H9 (cell line): ENCODE measurements around the gene FOXK1. TPM values are rescaled to one million over a fixed set of nuclear protein-coding genes. Genes with fewer than 3 reads are reported as not detected.

Experiments used
- DNase-seq: peaks from one replicate; pipeline ENCODE4 v3.0.0-alpha.2; 2017
- H2AFZ ChIP-seq: one replicate; pipeline ENCODE4 v1.6.1; 2013; ENCODE audit warnings: mild to moderate bottlenecking, low read length, control low read depth, moderate library complexity
- H2AK5ac ChIP-seq: 2 replicates; pipeline ENCODE4 v1.6.1; 2013; ENCODE audit warnings: low read length, control low read depth, mixed read lengths; ENCODE audit not compliant: insufficient read length
- H2BK120ac ChIP-seq: one replicate; pipeline ENCODE4 v1.6.1; 2013; ENCODE audit warnings: low read depth, mild to moderate bottlenecking, low read length, control low read depth, inconsistent platforms; ENCODE audit not compliant: poor library complexity, severe bottlenecking
- H2BK12ac ChIP-seq: 2 replicates; pipeline ENCODE4 v1.6.1; 2013; ENCODE audit warnings: low read length, control low read depth, mixed read lengths, low read depth; ENCODE audit not compliant: insufficient read length
- H2BK15ac ChIP-seq: 2 replicates; pipeline ENCODE4 v1.6.1; 2013; ENCODE audit warnings: low read depth, low read length, control low read depth
- H2BK20ac ChIP-seq: one replicate; pipeline ENCODE4 v1.6.1; 2013; ENCODE audit warnings: low read depth, mild to moderate bottlenecking, low read length, control low read depth, inconsistent platforms; ENCODE audit not compliant: poor library complexity, severe bottlenecking
- H2BK5ac ChIP-seq: 2 replicates; pipeline ENCODE4 v1.6.1; 2013; ENCODE audit warnings: low read length, control low read depth, mixed read lengths; ENCODE audit not compliant: insufficient read length
- H3K14ac ChIP-seq: 2 replicates; pipeline ENCODE4 v1.6.1; 2013; ENCODE audit warnings: low read length, control low read depth; ENCODE audit not compliant: insufficient read depth
- H3K18ac ChIP-seq: 2 replicates; pipeline ENCODE4 v1.6.1; 2013; ENCODE audit warnings: low read depth, mild to moderate bottlenecking, mixed read lengths, low read length, control low read depth; ENCODE audit not compliant: insufficient read length
- H3K23ac ChIP-seq: 2 replicates; pipeline ENCODE4 v1.6.1; 2013; ENCODE audit warnings: low read length, control low read depth, mixed read lengths, low read depth; ENCODE audit not compliant: insufficient read length
- H3K23me2 ChIP-seq: 2 replicates; pipeline ENCODE4 v1.6.1; 2013; ENCODE audit warnings: low read depth, mild to moderate bottlenecking, mixed read lengths, low read length, control low read depth; ENCODE audit not compliant: insufficient read length, poor library complexity, severe bottlenecking
- H3K27ac ChIP-seq: 2 replicates; pipeline ENCODE4 v1.5.1; 2013; ENCODE audit warnings: low read length, control low read depth, mixed read lengths, low read depth; ENCODE audit not compliant: insufficient read length
- H3K27me3 ChIP-seq: 2 replicates; pipeline ENCODE4 v1.6.1; 2013; ENCODE audit warnings: low read length, control low read depth, inconsistent platforms; ENCODE audit not compliant: insufficient read depth
- H3K4ac ChIP-seq: 2 replicates; pipeline ENCODE4 v1.6.1; 2013; ENCODE audit warnings: low read depth, mild to moderate bottlenecking, control low read depth, inconsistent platforms, low read length, moderate library complexity
- H3K4me1 ChIP-seq: 2 replicates; pipeline ENCODE4 v1.6.1; 2013; ENCODE audit warnings: low read length, control low read depth, inconsistent platforms; ENCODE audit not compliant: insufficient read depth
- H3K4me2 ChIP-seq: 2 replicates; pipeline ENCODE4 v1.6.1; 2013; ENCODE audit warnings: low read length, control low read depth, mixed read lengths; ENCODE audit not compliant: insufficient read length, insufficient read depth
- H3K56ac ChIP-seq: 2 replicates; pipeline ENCODE4 v1.6.1; 2013; ENCODE audit warnings: low read depth, mild to moderate bottlenecking, mixed read lengths, low read length, control low read depth; ENCODE audit not compliant: insufficient read length
- H3K79me1 ChIP-seq: 2 replicates; pipeline ENCODE4 v1.6.1; 2013; ENCODE audit warnings: low read depth, mild to moderate bottlenecking, moderate library complexity, low read length, control low read depth, inconsistent platforms; ENCODE audit not compliant: insufficient read depth, poor library complexity, severe bottlenecking
- H3K79me2 ChIP-seq: 2 replicates; pipeline ENCODE4 v1.6.1; 2013; ENCODE audit warnings: low read length, control low read depth, inconsistent platforms; ENCODE audit not compliant: insufficient read depth
- H3K9ac ChIP-seq: 2 replicates; pipeline ENCODE4 v1.6.1; 2013; ENCODE audit warnings: low read length, control low read depth, mixed read lengths; ENCODE audit not compliant: insufficient read length; ENCODE audit errors: extremely low read depth
- H3K9me3 ChIP-seq: one replicate; pipeline ENCODE4 v1.6.1; 2013; ENCODE audit warnings: low read depth, low read length, inconsistent platforms; ENCODE audit not compliant: control insufficient read depth
- H3T11ph ChIP-seq: one replicate; pipeline ENCODE4 v1.6.1; 2013; ENCODE audit warnings: mild to moderate bottlenecking, low read length, control low read depth, inconsistent platforms
- H4K20me1 ChIP-seq: one replicate; pipeline ENCODE4 v1.6.1; 2013; ENCODE audit not compliant: control insufficient read depth, insufficient read length, insufficient read depth
- H4K5ac ChIP-seq: 2 replicates; pipeline ENCODE4 v1.6.1; 2013; ENCODE audit warnings: low read depth, mild to moderate bottlenecking, mixed read lengths, low read length, control low read depth; ENCODE audit not compliant: insufficient read length
- H4K8ac ChIP-seq: replicated peaks from 2 replicates; pipeline ENCODE4 v1.6.1; 2013; ENCODE audit warnings: low read length, control low read depth, mixed read lengths, low read depth; ENCODE audit not compliant: insufficient read length
- H4K91ac ChIP-seq: 2 replicates; pipeline ENCODE4 v1.6.1; 2013; ENCODE audit warnings: low read depth, mild to moderate bottlenecking, moderate library complexity, mixed read lengths, low read length, control low read depth; ENCODE audit not compliant: insufficient read length
- H3K27ac Mint-ChIP-seq, 3 experiments: 2 replicates in 2 of 3; 3 replicates in 1 of 3; pipeline ENCODE4 v1.8.0; 2020 to 2021; ENCODE audit warnings: mixed read lengths in 3 of 3, mild to moderate bottlenecking in 1 of 3, moderate library complexity in 1 of 3
- H3K27me3 Mint-ChIP-seq: 2 replicates; pipeline ENCODE4 v1.8.0; 2021; ENCODE audit warnings: low read depth, mild to moderate bottlenecking, moderate library complexity, mixed read lengths
- H3K36me3 Mint-ChIP-seq, 3 experiments: 2 replicates in 2 of 3; 3 replicates in 1 of 3; pipeline ENCODE4 v1.8.0; 2020 to 2021; ENCODE audit warnings: low read depth in 3 of 3, mixed read lengths in 3 of 3; ENCODE audit not compliant: insufficient read depth in 1 of 3
- H3K4me1 Mint-ChIP-seq, 2 experiments: 2 replicates each; pipeline ENCODE4 v1.8.0; 2020; ENCODE audit warnings: mixed read lengths in 2 of 2
- H3K4me3 Mint-ChIP-seq, 2 experiments: 2 replicates in 1 of 2; 3 replicates in 1 of 2; pipeline ENCODE4 v1.8.0; 2020 to 2021; ENCODE audit warnings: mild to moderate bottlenecking in 2 of 2, mixed read lengths in 2 of 2, moderate library complexity in 1 of 2
- H3K9me3 Mint-ChIP-seq, 2 experiments: 2 replicates in 1 of 2; 3 replicates in 1 of 2; pipeline ENCODE4 v1.8.0; 2020; ENCODE audit warnings: mild to moderate bottlenecking in 2 of 2, mixed read lengths in 2 of 2, moderate library complexity in 1 of 2
- CTCF ChIP-seq: fragments of 200-600 bp; sonication (generic); conservative IDR thresholded peaks from 3 replicates; pipeline ENCODE4 v1.8.0; 2021; ENCODE audit warnings: antibody characterized with exemption, mild to moderate bottlenecking
- WGBS: extraction: QIAGEN DNeasy Blood & Tissue Kit; methylation state at CpG from one replicate; pipeline ENCODE4 v1.1.7; 2013; ENCODE audit warnings: missing lambda C conversion rate, low lambda C conversion rate, mixed read lengths; ENCODE audit not compliant: insufficient read length; ENCODE audit errors: extremely low coverage; 5-methylcytosine and 5-hydroxymethylcytosine counted together
- total RNA-seq: library from RNA; stranded (reverse); gene quantifications from 2 replicates; pipeline ENCODE4 v1.2.1, GENCODE V29; 2021

The FOXK1 gene
- total RNA-seq, 1 experiment from 2014 or later = 14.4 TPM

- no peak overlapping the region for H3K4me3 Mint-ChIP-seq
- H4K8ac ChIP-seq = no peak overlapping the region
- H3K27me3 Mint-ChIP-seq = peaks cover 61% of the 10 kb centered on the region
- H3K79me2 ChIP-seq = no peaks in the 10 kb centered on the region; the same call in 1 of the 2 replicates
- no peak overlapping the region for H3K27ac ChIP-seq
- no peaks in the 10 kb centered on the region for H3K79me1 ChIP-seq
- no peak overlapping the region for H3K4me2 ChIP-seq
- no peaks in the 10 kb centered on the region for H4K20me1 ChIP-seq
- no peak overlapping the region for H2BK12ac ChIP-seq
- no peak overlapping the region for H3K9ac ChIP-seq
- no peak overlapping the region for H3K18ac ChIP-seq
- peaks cover 7% of the 10 kb centered on the region in 2 experiments; a peak in 3 of 5 replicates for H3K9me3 Mint-ChIP-seq
- no peak overlapping the region for H2BK15ac ChIP-seq
- no CpG with 5 or more reads among the region's 29 CpGs for WGBS
- no peak overlapping the region for H3K23ac ChIP-seq
- H3T11ph ChIP-seq = no peak overlapping the region
- no peak overlapping the region for H4K5ac ChIP-seq
- no peaks in the 10 kb centered on the region for H3K23me2 ChIP-seq
- H3K56ac ChIP-seq = no peak overlapping the region
- no peak overlapping the region for H3K4ac ChIP-seq
- peak overlapping the region in 1 of 3 experiments; percentile 30; a peak in 1 of 7 replicates for H3K27ac Mint-ChIP-seq
- no peak overlapping the region for H2BK20ac ChIP-seq
- TF ChIP-seq CTCF = no peak
- no peak overlapping the region for H4K91ac ChIP-seq
- H3K4me1 Mint-ChIP-seq = no peaks in the 10 kb centered on the region
- DNase-seq = no peak
- H2AFZ ChIP-seq = no peak overlapping the region
- peaks cover 0 to 16% (median 8%) of the 10 kb centered on the region in 3 experiments; a peak in 4 of 7 replicates for H3K36me3 Mint-ChIP-seq
- H3K4me1 ChIP-seq = no peaks in the 10 kb centered on the region
- no peak overlapping the region for H2AK5ac ChIP-seq
- no peak overlapping the region for H2BK5ac ChIP-seq
- H2BK120ac ChIP-seq = no peak overlapping the region
- H3K9me3 ChIP-seq = peaks cover 3% of the 10 kb centered on the region
- no peaks in the 10 kb centered on the region; the same call in 1 of the 2 replicates for H3K27me3 ChIP-seq
- H3K14ac ChIP-seq = no peak overlapping the region; the same call in 1 of the 2 replicates
These were observed 35.1 kb downstream of the FOXK1 start for GRCh38 chr7:4716946-4717795.
